ENCODE results near the gene CIRBP. TPM values are rescaled to one million over a fixed set of nuclear protein-coding genes. Genes with fewer than 3 reads are reported as not detected.

Gene CIRBP
- total RNA-seq, 1 donor from 2014 or later = 352 TPM

- Histone ChIP-seq H3K27me3 (ENCODE audit: low read depth) (no peaks in the 10 kb centered on the region), H3K36me3 (peaks cover 77% of the 10 kb centered on the region), H3K9me3 (no peaks in the 10 kb centered on the region), H3K4me1 (peaks cover 6% of the 10 kb centered on the region), H3K27ac (no peak overlapping the region), H3K4me3 (no peak overlapping the region)
- no peak for TF ChIP-seq CTCF (IDR thresholded peaks at IDR 0.05)
- intact Hi-C loops (cut with DNase I) = no loop called here
- no peak for DNase-seq
- no peak for ATAC-seq
These were observed 46.7 kb upstream of the CIRBP start for GRCh38 chr19:1222394-1222793.

- peak; percentile 28 for TF ChIP-seq CTCF (IDR thresholded peaks at IDR 0.05)
- Histone ChIP-seq H3K27me3 (ENCODE audit: low read depth) (no peaks in the 10 kb centered on the region), H3K36me3 (peaks cover 85% of the 10 kb centered on the region), H3K9me3 (no peaks in the 10 kb centered on the region), H3K4me1 (peaks cover 6% of the 10 kb centered on the region), H3K27ac (no peak overlapping the region), H3K4me3 (no peak overlapping the region)
- ATAC-seq = no peak
- DNase-seq = no peak
- intact Hi-C loops (cut with DNase I) = no loop called here
These were observed 45.9 kb upstream of the CIRBP start for GRCh38 chr19:1223018-1223855.

- TF ChIP-seq CTCF (IDR thresholded peaks at IDR 0.05) = no peak
- intact Hi-C loops (cut with DNase I) = no loop called here
- Histone ChIP-seq H3K27me3 (ENCODE audit: low read depth) (no peaks in the 10 kb centered on the region), H3K9me3 (no peaks in the 10 kb centered on the region), H3K4me1 (peaks cover 6% of the 10 kb centered on the region), H3K36me3 (peaks cover 85% of the 10 kb centered on the region), H3K27ac (no peak overlapping the region), H3K4me3 (no peak overlapping the region)
- no peak for ATAC-seq
- no peak for DNase-seq
These were observed 44.9 kb upstream of the CIRBP start for GRCh38 chr19:1224047-1224825.

- no peak overlapping the region for H3K27ac ChIP-seq
- H3K27me3 ChIP-seq (ENCODE audit: low read depth) = no peaks in the 10 kb centered on the region
- H3K4me1 ChIP-seq = peaks cover 6% of the 10 kb centered on the region
- intact Hi-C loops (cut with DNase I) = no loop called here
- ATAC-seq = no peak
- TF ChIP-seq CTCF (IDR thresholded peaks at IDR 0.05) = no peak
- H3K36me3 ChIP-seq = peaks cover 84% of the 10 kb centered on the region
- H3K4me3 ChIP-seq = no peak overlapping the region
- no peaks in the 10 kb centered on the region for H3K9me3 ChIP-seq
- DNase-seq = no peak
These were observed 44.3 kb upstream of the CIRBP start for GRCh38 chr19:1224847-1225246.

- Histone ChIP-seq H3K27ac (no peak overlapping the region), H3K9me3 (no peaks in the 10 kb centered on the region), H3K4me1 (peaks cover 6% of the 10 kb centered on the region), H3K27me3 (ENCODE audit: low read depth) (no peaks in the 10 kb centered on the region), H3K4me3 (no peak overlapping the region), H3K36me3 (peaks cover 76% of the 10 kb centered on the region)
- intact Hi-C loops (cut with DNase I) = no loop called here
- no peak for TF ChIP-seq CTCF (IDR thresholded peaks at IDR 0.05)
- ATAC-seq (no peak), DNase-seq (no peak)
These were observed 43.5 kb upstream of the CIRBP start for GRCh38 chr19:1225440-1226226.

Data from lower lobe of right lung (tissue), 2 donors.